NCI-H1417 treated with DMSO at 0.1 percent for 48 hours (cell line): ENCODE measurements around the gene ZC3H7A.

Source experiments
- DNase-seq: peaks from one replicate; lab custom pipeline; 2025; lab: John Stamatoyannopoulos, UW

ZC3H7A gene

GRCh38 chr16:11768849-11769248 is 28.2 kb downstream of the ZC3H7A start:
- no peak for DNase-seq

- DNase-seq, result no peak
These were observed 34.6 kb downstream of the ZC3H7A start for GRCh38 chr16:11762431-11762830.

GRCh38 chr16:11759997-11760396 is 37.1 kb downstream of the ZC3H7A start:
- no peak for DNase-seq

- DNase-seq, result no peak
These were observed 37.8 kb downstream of the ZC3H7A start for GRCh38 chr16:11759163-11759834.

- no peak for DNase-seq
These were observed 39.1 kb downstream of the ZC3H7A start for GRCh38 chr16:11757671-11758545.

- no peak for DNase-seq
These were observed 40.8 kb downstream of the ZC3H7A start for GRCh38 chr16:11756248-11756647.

- DNase-seq, result no peak
These were observed 41.9 kb downstream of the ZC3H7A start for GRCh38 chr16:11755022-11755760.

GRCh38 chr16:11752856-11753255 is 44.2 kb downstream of the ZC3H7A start:
- DNase-seq, result no peak

- DNase-seq, result no peak
These were observed 47.0 kb downstream of the ZC3H7A start for GRCh38 chr16:11750056-11750455.

- DNase-seq, result no peak
These were observed 48.4 kb downstream of the ZC3H7A start for GRCh38 chr16:11748404-11749254.

- no peak for DNase-seq
These were observed 49.1 kb downstream of the ZC3H7A start for GRCh38 chr16:11747949-11748403.

- no peak for DNase-seq
These were observed 53.0 kb downstream of the ZC3H7A start for GRCh38 chr16:11744075-11744470.

- no peak for DNase-seq
These were observed 53.6 kb downstream of the ZC3H7A start for GRCh38 chr16:11743308-11744074.

GRCh38 chr16:11742536-11743307 is 54.3 kb downstream of the ZC3H7A start, which contains the start of gene TXNDC11:
TXNDC11 (minus strand) TSS chr16:11742857; CDS start chr16:11742730, 127 bp downstream.
- peak; percentile 93 for DNase-seq

- DNase-seq, result no peak
These were observed 54.9 kb downstream of the ZC3H7A start for GRCh38 chr16:11742093-11742535.

- DNase-seq, result no peak
These were observed 56.5 kb downstream of the ZC3H7A start for GRCh38 chr16:11740567-11740966.

- DNase-seq, result no peak
These were observed 58.1 kb downstream of the ZC3H7A start for GRCh38 chr16:11738742-11739544.

- DNase-seq, result no peak
These were observed 59.3 kb downstream of the ZC3H7A start for GRCh38 chr16:11737713-11738112.

- no peak for DNase-seq
These were observed 60.2 kb downstream of the ZC3H7A start for GRCh38 chr16:11736903-11737302.
